Mesendoderm (in vitro differentiated cells): Measurements from ENCODE around the gene MOB2.

Experiments used
- DNase-seq: peaks from one replicate; pipeline ENCODE4 v3.0.0; 2013
- H2AK5ac ChIP-seq: 2 replicates; pipeline ENCODE4 v1.6.1; 2013; ENCODE audit warnings: low read length, inconsistent platforms
- H2BK120ac ChIP-seq: 2 replicates; pipeline ENCODE4 v1.6.1; 2013; ENCODE audit warnings: low read depth, mild to moderate bottlenecking, low read length, moderate library complexity, mixed read lengths
- H2BK15ac ChIP-seq: replicated peaks from 2 replicates; pipeline ENCODE4 v1.6.1; 2013; ENCODE audit warnings: low read depth, mild to moderate bottlenecking, moderate library complexity
- H2BK5ac ChIP-seq: 2 replicates; pipeline ENCODE4 v1.6.1; 2013; ENCODE audit warnings: low read length, inconsistent platforms
- H3K18ac ChIP-seq: 2 replicates; pipeline ENCODE4 v1.6.1; 2013; ENCODE audit warnings: mild to moderate bottlenecking, low read length, mixed read lengths
- H3K23ac ChIP-seq: one replicate; pipeline ENCODE4 v1.6.1; 2013; ENCODE audit warnings: low read length
- H3K27ac ChIP-seq: 2 replicates; pipeline ENCODE4 v1.5.1; 2013; ENCODE audit warnings: low read depth, mild to moderate bottlenecking, inconsistent platforms, low read length, moderate library complexity
- H3K27me3 ChIP-seq: 2 replicates; pipeline ENCODE4 v1.6.1; 2013; ENCODE audit warnings: low read length, control low read depth, mild to moderate bottlenecking, inconsistent platforms; ENCODE audit not compliant: insufficient read depth, poor library complexity
- H3K36me3 ChIP-seq: 2 replicates; pipeline ENCODE4 v1.6.1; 2013; ENCODE audit warnings: low read length, inconsistent platforms; ENCODE audit not compliant: control insufficient read depth, insufficient read depth
- H3K4ac ChIP-seq: one replicate; pipeline ENCODE4 v1.6.1; 2013; ENCODE audit warnings: low read depth, mild to moderate bottlenecking, low read length, moderate library complexity
- H3K4me1 ChIP-seq: 2 replicates; pipeline ENCODE4 v1.6.1; 2013; ENCODE audit warnings: low read depth, low read length, inconsistent platforms; ENCODE audit not compliant: control insufficient read depth
- H3K4me2 ChIP-seq: 2 replicates; pipeline ENCODE4 v1.6.1; 2013; ENCODE audit warnings: low read length
- H3K4me3 ChIP-seq: 2 replicates; pipeline ENCODE4 v1.5.1; 2013; ENCODE audit warnings: mild to moderate bottlenecking, low read length
- H3K56ac ChIP-seq: one replicate; pipeline ENCODE4 v1.6.1; 2013; ENCODE audit warnings: low read length
- H3K79me1 ChIP-seq: 2 replicates; pipeline ENCODE4 v1.6.1; 2013; ENCODE audit warnings: low read length, inconsistent platforms
- H3K79me2 ChIP-seq: 2 replicates; pipeline ENCODE4 v1.6.1; 2013; ENCODE audit warnings: mild to moderate bottlenecking, low read length; ENCODE audit not compliant: control insufficient read depth, insufficient read depth
- H3K9ac ChIP-seq: 2 replicates; pipeline ENCODE4 v1.6.1; 2013; ENCODE audit warnings: low read length, inconsistent platforms
- H4K5ac ChIP-seq: one replicate; pipeline ENCODE4 v1.6.1; 2013; ENCODE audit warnings: low read length
- H4K8ac ChIP-seq: one replicate; pipeline ENCODE4 v1.6.1; 2013; ENCODE audit warnings: low read depth, mild to moderate bottlenecking, control low read depth, low read length, moderate library complexity
- WGBS: extraction: QIAGEN DNeasy Blood & Tissue Kit; methylation state at CpG from one replicate; pipeline ENCODE4 v1.1.7; 2013; ENCODE audit warnings: low lambda C conversion rate, missing lambda C conversion rate; ENCODE audit not compliant: insufficient coverage; ENCODE audit errors: extremely low coverage; 5-methylcytosine and 5-hydroxymethylcytosine counted together

The MOB2 gene

DNA sequence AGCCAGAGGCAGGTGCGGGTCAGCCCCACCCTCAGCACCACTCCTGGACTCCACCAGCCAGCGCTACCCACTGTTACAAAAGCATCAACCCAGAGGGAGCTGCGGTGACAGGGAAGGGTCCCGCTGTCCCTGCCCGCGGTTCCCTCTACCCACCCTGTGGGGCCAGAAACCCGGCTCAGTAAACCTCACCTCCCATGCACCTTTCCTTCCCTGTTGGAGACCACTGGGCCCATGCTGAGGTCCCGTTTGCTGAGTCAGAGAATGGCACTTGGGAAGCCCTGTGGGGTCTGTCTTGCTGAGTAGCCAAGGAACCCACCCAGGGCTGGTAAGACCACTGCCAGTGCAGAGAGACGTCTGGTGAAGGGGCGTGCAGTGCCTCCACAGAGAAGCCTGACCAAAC lies 42.1 kb upstream of the MOB2 start:
- no peak overlapping the region for H3K9ac ChIP-seq
- H2AK5ac ChIP-seq: no peak overlapping the region
- no peak overlapping the region for H2BK15ac ChIP-seq
- DNase-seq: no peak
- no peak overlapping the region for H3K4me3 ChIP-seq
- H4K8ac ChIP-seq: no peak overlapping the region
- no peaks in the 10 kb centered on the region for H3K4me1 ChIP-seq
- H4K5ac ChIP-seq: no peak overlapping the region
- no CpG with 5 or more reads among the region's 10 CpGs for WGBS
- no peaks in the 10 kb centered on the region for H3K36me3 ChIP-seq
- no peaks in the 10 kb centered on the region for H3K27me3 ChIP-seq
- no peak overlapping the region for H3K4me2 ChIP-seq
- no peak overlapping the region for H2BK120ac ChIP-seq
- no peak overlapping the region for H2BK5ac ChIP-seq
- no peak overlapping the region for H3K18ac ChIP-seq
- H3K79me2 ChIP-seq: peaks cover 2% of the 10 kb centered on the region
- no peak overlapping the region for H3K4ac ChIP-seq
- H3K79me1 ChIP-seq: peaks cover 14% of the 10 kb centered on the region
- H3K23ac ChIP-seq: no peak overlapping the region
- H3K56ac ChIP-seq: no peak overlapping the region
- H3K27ac ChIP-seq: no peak overlapping the region

DNA sequence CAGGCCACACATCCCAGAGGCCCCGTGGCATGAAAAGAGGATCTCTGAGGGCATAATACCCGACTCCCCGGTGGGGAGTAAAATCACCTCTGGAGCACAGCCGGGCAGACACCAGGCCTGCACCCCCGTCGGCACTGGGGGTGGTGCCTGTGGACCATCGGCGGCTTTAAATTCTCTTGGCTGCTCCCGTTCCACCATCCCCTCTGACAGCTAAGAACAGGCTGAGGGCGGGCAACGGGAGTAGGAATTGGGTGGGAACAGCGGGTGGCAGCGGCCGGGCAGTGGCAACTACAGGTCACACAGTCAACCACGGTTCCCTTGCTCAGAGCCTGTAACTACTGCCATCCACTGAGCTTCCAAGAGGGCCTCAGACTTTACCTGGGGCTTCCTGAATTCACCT lies 40.2 kb upstream of the MOB2 start:
- no peak overlapping the region for H3K23ac ChIP-seq
- no peak overlapping the region for H3K27ac ChIP-seq
- H3K4me3 ChIP-seq: no peak overlapping the region
- no peak overlapping the region for H3K4me2 ChIP-seq
- no peak overlapping the region for H2BK120ac ChIP-seq
- H3K27me3 ChIP-seq: no peaks in the 10 kb centered on the region
- no peak for DNase-seq
- no peak overlapping the region for H3K4ac ChIP-seq
- no peaks in the 10 kb centered on the region for H3K36me3 ChIP-seq
- no peak overlapping the region for H2BK5ac ChIP-seq
- no peak overlapping the region for H3K56ac ChIP-seq
- no peak overlapping the region for H2AK5ac ChIP-seq
- no CpG with 5 or more reads among the region's 15 CpGs for WGBS
- no peak overlapping the region for H3K9ac ChIP-seq
- no peak overlapping the region for H4K5ac ChIP-seq
- H2BK15ac ChIP-seq: no peak overlapping the region
- no peak overlapping the region for H3K18ac ChIP-seq
- H3K4me1 ChIP-seq: no peaks in the 10 kb centered on the region
- peaks cover 2% of the 10 kb centered on the region for H3K79me2 ChIP-seq
- H4K8ac ChIP-seq: no peak overlapping the region
- peaks cover 14% of the 10 kb centered on the region for H3K79me1 ChIP-seq

GRCh38 chr11:1523779-1524178 lies 37.2 kb upstream of the MOB2 start:
- Histone ChIP-seq H3K4me2 (no peak overlapping the region), H3K18ac (no peak overlapping the region)
- no CpG with 5 or more reads among the region's 4 CpGs for WGBS

GRCh38 chr11:1523077-1523476 lies 36.5 kb upstream of the MOB2 start:
- H4K5ac ChIP-seq: no peak overlapping the region
- H3K23ac ChIP-seq: no peak overlapping the region
- WGBS: no CpG with 5 or more reads among the region's 6 CpGs
- no peak overlapping the region for H2BK120ac ChIP-seq
- H3K4me3 ChIP-seq: no peak overlapping the region
- no peak overlapping the region for H3K4ac ChIP-seq
- H2BK15ac ChIP-seq: no peak overlapping the region
- peaks cover 6% of the 10 kb centered on the region for H3K79me1 ChIP-seq
- H3K27me3 ChIP-seq: no peaks in the 10 kb centered on the region
- H3K4me1 ChIP-seq: no peaks in the 10 kb centered on the region
- no peak for DNase-seq
- no peak overlapping the region for H3K56ac ChIP-seq
- no peak overlapping the region for H3K4me2 ChIP-seq
- no peak overlapping the region for H4K8ac ChIP-seq
- H2BK5ac ChIP-seq: no peak overlapping the region
- H3K18ac ChIP-seq: no peak overlapping the region
- H3K36me3 ChIP-seq: no peaks in the 10 kb centered on the region
- no peak overlapping the region for H3K9ac ChIP-seq
- H2AK5ac ChIP-seq: no peak overlapping the region
- peaks cover 1% of the 10 kb centered on the region for H3K79me2 ChIP-seq
- no peak overlapping the region for H3K27ac ChIP-seq

More at GRCh38 chr11:1523779-1524178, 37.2 kb upstream of the MOB2 start:
- Histone ChIP-seq H4K8ac (no peak overlapping the region), H3K4me1 (no peaks in the 10 kb centered on the region), H3K27me3 (no peaks in the 10 kb centered on the region), H3K4me3 (no peak overlapping the region), H2AK5ac (no peak overlapping the region), H3K56ac (no peak overlapping the region), H2BK5ac (no peak overlapping the region), H3K79me2 (peaks cover 2% of the 10 kb centered on the region), H3K36me3 (no peaks in the 10 kb centered on the region), H3K27ac (no peak overlapping the region), H2BK15ac (no peak overlapping the region), H4K5ac (no peak overlapping the region), H3K23ac (no peak overlapping the region), H2BK120ac (no peak overlapping the region), H3K4ac (no peak overlapping the region), H3K9ac (no peak overlapping the region), H3K79me1 (peaks cover 7% of the 10 kb centered on the region)
- DNase-seq: no peak

DNA sequence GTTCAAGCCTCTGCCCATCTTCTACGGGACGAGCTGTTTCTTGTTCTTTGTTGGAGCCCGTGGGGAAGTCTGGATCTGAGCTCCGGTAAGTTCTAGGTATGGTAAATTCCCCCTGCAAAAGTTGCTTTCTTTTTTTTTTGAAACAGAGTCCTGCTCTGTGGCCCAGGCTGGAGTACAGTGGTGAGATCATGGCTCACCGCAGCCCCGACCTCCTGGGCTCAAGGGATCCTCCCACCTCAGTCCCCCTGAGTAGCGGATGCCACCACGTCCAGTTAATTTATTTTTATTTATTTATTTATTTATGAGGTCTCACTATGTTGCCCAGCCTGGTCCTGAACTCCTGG lies 35.5 kb upstream of the MOB2 start:
- H2AK5ac ChIP-seq: no peak overlapping the region
- no peak overlapping the region for H2BK120ac ChIP-seq
- no peak overlapping the region for H3K4me3 ChIP-seq
- H3K4me1 ChIP-seq: no peaks in the 10 kb centered on the region
- H4K8ac ChIP-seq: no peak overlapping the region
- no peak overlapping the region for H4K5ac ChIP-seq
- H3K27ac ChIP-seq: no peak overlapping the region
- no peak overlapping the region for H3K9ac ChIP-seq
- H3K4me2 ChIP-seq: no peak overlapping the region
- no peaks in the 10 kb centered on the region for H3K79me2 ChIP-seq
- H3K18ac ChIP-seq: no peak overlapping the region
- no CpG with 5 or more reads among the region's 8 CpGs for WGBS
- H3K36me3 ChIP-seq: no peaks in the 10 kb centered on the region
- no peaks in the 10 kb centered on the region for H3K27me3 ChIP-seq
- peaks cover 5% of the 10 kb centered on the region for H3K79me1 ChIP-seq
- no peak overlapping the region for H3K23ac ChIP-seq
- H2BK5ac ChIP-seq: no peak overlapping the region
- DNase-seq: no peak
- no peak overlapping the region for H2BK15ac ChIP-seq
- H3K4ac ChIP-seq: no peak overlapping the region
- no peak overlapping the region for H3K56ac ChIP-seq

- Histone ChIP-seq H3K4me1 (no peaks in the 10 kb centered on the region), H3K36me3 (no peaks in the 10 kb centered on the region), H2BK5ac (no peak overlapping the region), H3K56ac (no peak overlapping the region), H4K8ac (no peak overlapping the region), H3K27ac (no peak overlapping the region), H2BK120ac (no peak overlapping the region), H3K4me2 (no peak overlapping the region), H3K18ac (no peak overlapping the region), H3K9ac (no peak overlapping the region), H3K4me3 (no peak overlapping the region), H3K23ac (no peak overlapping the region), H3K79me1 (peaks cover 5% of the 10 kb centered on the region), H4K5ac (no peak overlapping the region), H3K79me2 (no peaks in the 10 kb centered on the region), H3K27me3 (no peaks in the 10 kb centered on the region), H2AK5ac (no peak overlapping the region), H3K4ac (no peak overlapping the region), H2BK15ac (no peak overlapping the region)
- DNase-seq: no peak
- no CpG with 5 or more reads among the region's 21 CpGs for WGBS
Measured at GRCh38 chr11:1521382-1522080, 35.0 kb upstream of the MOB2 start.
